ENCODE results near the gene EIF4E. TPM values are rescaled to one million over a fixed set of nuclear protein-coding genes. Genes with fewer than 3 reads are reported as not detected.

EIF4E gene
- total RNA-seq, 4 donors from 2014 or later: 45.6 to 68.7 (median 57.9) TPM

DNA sequence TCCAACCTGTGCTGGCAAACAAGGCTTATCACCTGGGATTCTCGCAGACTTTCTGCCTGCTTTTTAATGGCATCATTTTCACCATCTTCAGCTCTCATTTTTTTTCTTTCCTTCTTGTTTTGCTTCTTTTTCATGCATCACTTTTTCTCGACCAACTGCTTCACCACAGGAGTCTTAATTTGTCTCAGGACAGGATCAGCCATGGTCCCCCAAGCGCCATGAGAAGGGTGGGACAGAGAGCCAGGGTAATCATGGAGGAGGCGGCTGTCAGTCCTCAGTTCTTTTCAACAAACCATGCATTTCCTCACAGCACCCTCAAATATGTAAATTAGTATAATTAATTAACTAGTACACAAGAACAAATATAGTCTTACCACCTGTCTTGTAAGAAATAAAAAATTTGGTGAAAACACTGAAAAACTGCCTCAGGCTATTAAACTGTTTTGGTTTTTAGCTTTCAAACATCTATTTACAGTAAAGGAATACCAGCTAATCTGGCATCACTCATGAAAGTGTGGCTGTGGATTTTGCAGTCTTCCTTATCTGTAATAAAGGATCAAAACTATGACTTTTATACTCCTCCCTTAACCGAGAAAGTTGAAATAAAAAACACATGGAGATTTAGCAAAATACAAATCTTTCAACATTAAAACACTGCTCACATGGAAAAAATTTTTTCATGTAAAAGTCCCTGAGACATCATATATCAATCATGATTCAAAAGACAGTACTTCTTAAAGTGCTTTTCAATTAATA is 19.1 kb downstream of the EIF4E start:
- DNase-seq: no peak
- no peak overlapping the region for H3K27ac ChIP-seq
- no peak overlapping the region for H3K4me3 ChIP-seq
- no peaks in the 10 kb centered on the region for H3K27me3 ChIP-seq
- H3K9me3 ChIP-seq: no peaks in the 10 kb centered on the region
- TF ChIP-seq, protein P1, sequence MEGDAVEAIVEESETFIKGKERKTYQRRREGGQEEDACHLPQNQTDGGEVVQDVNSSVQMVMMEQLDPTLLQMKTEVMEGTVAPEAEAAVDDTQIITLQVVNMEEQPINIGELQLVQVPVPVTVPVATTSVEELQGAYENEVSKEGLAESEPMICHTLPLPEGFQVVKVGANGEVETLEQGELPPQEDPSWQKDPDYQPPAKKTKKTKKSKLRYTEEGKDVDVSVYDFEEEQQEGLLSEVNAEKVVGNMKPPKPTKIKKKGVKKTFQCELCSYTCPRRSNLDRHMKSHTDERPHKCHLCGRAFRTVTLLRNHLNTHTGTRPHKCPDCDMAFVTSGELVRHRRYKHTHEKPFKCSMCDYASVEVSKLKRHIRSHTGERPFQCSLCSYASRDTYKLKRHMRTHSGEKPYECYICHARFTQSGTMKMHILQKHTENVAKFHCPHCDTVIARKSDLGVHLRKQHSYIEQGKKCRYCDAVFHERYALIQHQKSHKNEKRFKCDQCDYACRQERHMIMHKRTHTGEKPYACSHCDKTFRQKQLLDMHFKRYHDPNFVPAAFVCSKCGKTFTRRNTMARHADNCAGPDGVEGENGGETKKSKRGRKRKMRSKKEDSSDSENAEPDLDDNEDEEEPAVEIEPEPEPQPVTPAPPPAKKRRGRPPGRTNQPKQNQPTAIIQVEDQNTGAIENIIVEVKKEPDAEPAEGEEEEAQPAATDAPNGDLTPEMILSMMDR (IDR thresholded peaks at IDR 0.05): no peak
- TF ChIP-seq POLR2A (IDR thresholded peaks at IDR 0.05): no peak
- H3K4me1 ChIP-seq: peaks cover 0 to 31% (median 0%) of the 10 kb centered on the region in 4 donors
- H3K36me3 ChIP-seq: no peaks in the 10 kb centered on the region

DNA sequence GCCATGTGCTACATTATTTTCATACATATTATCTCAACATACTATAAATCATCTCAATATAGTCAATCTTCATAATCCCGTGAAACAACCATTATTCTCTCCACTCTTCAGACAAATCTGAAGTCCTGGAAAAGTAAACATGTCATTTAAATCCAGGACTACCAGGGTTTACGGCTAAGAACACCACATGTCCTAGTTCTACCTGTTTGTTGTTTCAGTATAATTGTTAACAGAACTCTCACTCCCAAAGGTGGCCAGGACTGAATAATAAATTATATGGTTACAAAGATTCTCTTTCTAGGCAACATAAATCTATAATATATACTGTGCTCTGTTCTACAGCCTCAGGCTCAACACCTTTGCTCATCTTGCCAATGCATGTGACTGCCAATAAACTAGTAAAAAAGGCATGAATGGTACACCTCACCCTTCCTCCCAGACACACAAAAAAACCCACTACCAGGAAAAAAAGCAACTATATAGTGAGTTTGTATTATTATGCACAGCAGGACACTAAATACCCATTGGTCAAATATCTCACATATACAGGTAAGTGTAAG is 20.1 kb downstream of the EIF4E start:
- H3K27ac ChIP-seq: no peak overlapping the region
- no peaks in the 10 kb centered on the region for H3K36me3 ChIP-seq
- TF ChIP-seq POLR2A (IDR thresholded peaks at IDR 0.05): no peak
- TF ChIP-seq, protein P1 (IDR thresholded peaks at IDR 0.05): no peak
- H3K9me3 ChIP-seq: no peaks in the 10 kb centered on the region
- H3K4me1 ChIP-seq: peaks cover 0 to 31% (median 0%) of the 10 kb centered on the region in 4 donors
- H3K4me3 ChIP-seq: no peak overlapping the region
- no peak for DNase-seq
- no peaks in the 10 kb centered on the region for H3K27me3 ChIP-seq

DNA sequence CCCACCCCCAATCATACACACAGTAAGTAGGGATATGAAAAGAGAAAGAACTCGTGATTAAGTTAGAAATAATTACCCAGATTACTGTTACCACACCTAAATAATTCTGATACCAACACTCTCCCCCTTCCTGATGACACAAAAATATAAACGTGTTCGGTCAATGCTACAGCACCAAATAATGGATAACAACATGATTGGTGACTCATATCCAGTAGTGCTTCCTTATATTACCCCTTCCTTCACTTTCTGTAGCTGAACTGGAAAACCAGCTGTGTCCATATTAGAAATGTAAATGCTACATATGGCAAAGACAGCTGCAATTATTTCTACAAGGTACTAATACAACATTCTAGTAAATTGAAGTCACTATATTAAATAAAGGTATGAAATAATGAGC is 20.8 kb downstream of the EIF4E start:
- Histone ChIP-seq H3K27me3 (no peaks in the 10 kb centered on the region), H3K27ac (no peak overlapping the region), H3K36me3 (no peaks in the 10 kb centered on the region), H3K4me3 (no peak overlapping the region), H3K4me1 (peaks cover 0 to 31% (median 0%) of the 10 kb centered on the region in 4 donors), H3K9me3 (no peaks in the 10 kb centered on the region)
- TF ChIP-seq POLR2A (IDR thresholded peaks at IDR 0.05): no peak
- TF ChIP-seq, protein P1 (IDR thresholded peaks at IDR 0.05): no peak
- no peak for DNase-seq

DNA sequence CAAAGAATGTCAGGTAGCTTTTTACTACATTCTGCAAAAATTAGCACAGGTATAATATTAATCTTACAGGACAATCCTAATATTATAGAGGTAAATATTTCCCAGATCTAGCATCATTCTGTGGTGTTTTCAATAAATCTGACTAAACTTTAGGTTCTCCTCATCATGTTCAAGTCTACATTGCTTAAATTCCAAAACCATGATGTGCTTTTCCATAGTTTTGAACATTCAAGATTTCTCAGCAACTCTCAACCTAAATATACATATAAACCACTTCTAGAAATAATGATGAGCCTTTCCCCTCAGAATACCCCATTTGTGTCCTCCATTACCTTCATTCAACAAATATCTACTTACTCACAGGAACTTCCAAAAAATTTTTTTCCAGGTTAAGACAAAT is 23.1 kb downstream of the EIF4E start:
- Histone ChIP-seq H3K36me3 (peaks cover 0 to 8% (median 0%) of the 10 kb centered on the region in 3 donors), H3K4me1 (peaks cover 0 to 28% (median 0%) of the 10 kb centered on the region in 4 donors), H3K9me3 (no peaks in the 10 kb centered on the region), H3K27me3 (no peaks in the 10 kb centered on the region), H3K27ac (no peak overlapping the region), H3K4me3 (no peak overlapping the region)
- no peak for DNase-seq
- TF ChIP-seq, protein P1 (IDR thresholded peaks at IDR 0.05): no peak
- TF ChIP-seq POLR2A (IDR thresholded peaks at IDR 0.05): no peak

DNA sequence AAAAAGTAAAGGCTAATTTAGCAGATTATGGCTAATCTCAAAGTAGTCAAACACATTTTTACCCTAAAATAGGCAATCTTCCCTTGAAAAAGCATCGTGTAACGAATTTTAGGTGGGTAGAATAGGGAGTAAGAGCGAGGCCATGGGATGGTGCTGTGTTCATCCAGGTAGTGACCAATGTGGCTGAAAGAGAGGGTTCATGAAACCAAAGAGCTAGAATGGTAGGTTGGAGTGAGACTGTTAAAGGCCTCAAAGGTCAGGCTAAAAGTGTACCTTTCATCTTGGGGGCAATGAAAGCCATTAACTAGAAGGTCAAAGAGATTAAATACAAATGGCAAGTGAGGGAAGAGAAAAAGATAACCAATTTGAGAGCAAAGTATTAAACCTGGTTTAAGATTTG is 23.6 kb downstream of the EIF4E start:
- Histone ChIP-seq H3K27me3 (no peaks in the 10 kb centered on the region), H3K4me3 (no peak overlapping the region), H3K36me3 (peaks cover 0 to 8% (median 0%) of the 10 kb centered on the region in 3 donors), H3K27ac (no peak overlapping the region), H3K9me3 (no peaks in the 10 kb centered on the region), H3K4me1 (peaks cover 0 to 22% (median 0%) of the 10 kb centered on the region in 4 donors)
- no peak for DNase-seq
- TF ChIP-seq, protein P1 (IDR thresholded peaks at IDR 0.05): no peak
- no peak for TF ChIP-seq POLR2A (IDR thresholded peaks at IDR 0.05)

Measured in Peyer's patch (tissue), 4 donors.